Left ventricle myocardium superior (tissue), 1 donor: Measurements from ENCODE around the gene SYNE2. TPM values are rescaled to one million over a fixed set of nuclear protein-coding genes. Genes with fewer than 3 reads are reported as not detected.
A peak's percentile ranks its signal among the peaks of the same experiment; 100 is the strongest.

Source experiments
- ATAC-seq: fragments of 200-7000 bp; cut with Tn5 transposase; one replicate; pipeline ENCODE4 v1.9.1; 2020; ENCODE audit warnings: mild to moderate bottlenecking, moderate library complexity
- DNase-seq: peaks from one replicate; pipeline ENCODE4 v3.0.0-alpha.2; 2020
- intact Hi-C: fragments of 100-400 bp; cut with micrococcal nuclease; formaldehyde crosslinking; loops from one replicate; pipeline ENCODE4 v1.11.0; 2022
- total RNA-seq: library from RNA; stranded (reverse); fragmentation: NEBNext Ultra II Directional; extraction: Animal tissue kit (Norgen Biotek cat#: 25700); gene quantifications from one replicate; pipeline ENCODE4 v1.2.1, GENCODE V29; 2021
- donor health status: DM: no; HTN: yes; CAD: no; lungs with severe emphysema.

The SYNE2 gene
- total RNA-seq, 1 donor from 2014 or later = 259 TPM

- ATAC-seq (no peak), DNase-seq (no peak)
- intact Hi-C loops = no loop called here
Observed at GRCh38 chr14:63940387-63940786, 87.6 kb downstream of the SYNE2 start.

- DNase-seq = no peak
- no peak for ATAC-seq
- intact Hi-C loops = no loop called here
Observed at GRCh38 chr14:63941023-63941422, 88.2 kb downstream of the SYNE2 start.

GRCh38 chr14:63949696-63950095 lies 96.9 kb downstream of the SYNE2 start:
- DNase-seq (no peak), ATAC-seq (no peak)
- intact Hi-C loops = no loop called here

GRCh38 chr14:63951021-63951420 lies 98.2 kb downstream of the SYNE2 start:
- intact Hi-C loops = no loop called here
- ATAC-seq = no peak
- no peak for DNase-seq

- intact Hi-C loops = no loop called here
- DNase-seq (no peak), ATAC-seq (no peak)
Observed at GRCh38 chr14:63951429-63951828, 98.6 kb downstream of the SYNE2 start.

GRCh38 chr14:63952053-63952932 lies 99.5 kb downstream of the SYNE2 start:
- ATAC-seq (peak; percentile 94), DNase-seq (peak; percentile 30)
- intact Hi-C loops = no loop called here

GRCh38 chr14:63952933-63953437 lies 100.2 kb downstream of the SYNE2 start:
- peak; percentile 23 for ATAC-seq
- intact Hi-C loops = no loop called here

GRCh38 chr14:63956326-63956725 lies 103.5 kb downstream of the SYNE2 start:
- DNase-seq = no peak
- intact Hi-C loops = no loop called here
- no peak for ATAC-seq

More at GRCh38 chr14:63952933-63953437, 100.2 kb downstream of the SYNE2 start:
- DNase-seq = no peak

GRCh38 chr14:63960926-63961567 lies 108.2 kb downstream of the SYNE2 start:
- ATAC-seq (no peak), DNase-seq (no peak)
- intact Hi-C loops = no loop called here

- DNase-seq (no peak), ATAC-seq (no peak)
- intact Hi-C loops = no loop called here
Observed at GRCh38 chr14:63962906-63963305, 110.1 kb downstream of the SYNE2 start.

GRCh38 chr14:63963439-63963838 lies 110.6 kb downstream of the SYNE2 start:
- no peak for DNase-seq
- intact Hi-C loops = no loop called here
- ATAC-seq = no peak

GRCh38 chr14:63964113-63964512 lies 111.3 kb downstream of the SYNE2 start:
- ATAC-seq (no peak), DNase-seq (no peak)
- intact Hi-C loops = no loop called here

GRCh38 chr14:63966407-63966806 lies 113.6 kb downstream of the SYNE2 start:
- DNase-seq = no peak
- intact Hi-C loops = no loop called here
- no peak for ATAC-seq

- no peak for ATAC-seq
- intact Hi-C loops = no loop called here
Observed at GRCh38 chr14:63972323-63972932, 119.6 kb downstream of the SYNE2 start.

GRCh38 chr14:63974176-63974575 lies 121.4 kb downstream of the SYNE2 start:
- DNase-seq = no peak
- ATAC-seq = no peak

More at GRCh38 chr14:63972323-63972932, 119.6 kb downstream of the SYNE2 start:
- DNase-seq = no peak

GRCh38 chr14:63981569-63981968 lies 128.8 kb downstream of the SYNE2 start:
- no peak for ATAC-seq
- no peak for DNase-seq
- intact Hi-C loops = no loop called here

More at GRCh38 chr14:63974176-63974575, 121.4 kb downstream of the SYNE2 start:
- intact Hi-C loops = no loop called here

GRCh38 chr14:63982156-63982555 lies 129.4 kb downstream of the SYNE2 start:
- intact Hi-C loops = no loop called here
- DNase-seq = no peak
- ATAC-seq = peak; percentile 60

- intact Hi-C loops = no loop called here
- DNase-seq = no peak
- ATAC-seq = no peak
Observed at GRCh38 chr14:63982629-63983028, 129.8 kb downstream of the SYNE2 start.

- ATAC-seq = no peak
- intact Hi-C loops = no loop called here
- DNase-seq = no peak
Observed at GRCh38 chr14:63986789-63987533, 134.2 kb downstream of the SYNE2 start.
